ENCODE data around the gene MED4.

MED4 gene

DNA sequence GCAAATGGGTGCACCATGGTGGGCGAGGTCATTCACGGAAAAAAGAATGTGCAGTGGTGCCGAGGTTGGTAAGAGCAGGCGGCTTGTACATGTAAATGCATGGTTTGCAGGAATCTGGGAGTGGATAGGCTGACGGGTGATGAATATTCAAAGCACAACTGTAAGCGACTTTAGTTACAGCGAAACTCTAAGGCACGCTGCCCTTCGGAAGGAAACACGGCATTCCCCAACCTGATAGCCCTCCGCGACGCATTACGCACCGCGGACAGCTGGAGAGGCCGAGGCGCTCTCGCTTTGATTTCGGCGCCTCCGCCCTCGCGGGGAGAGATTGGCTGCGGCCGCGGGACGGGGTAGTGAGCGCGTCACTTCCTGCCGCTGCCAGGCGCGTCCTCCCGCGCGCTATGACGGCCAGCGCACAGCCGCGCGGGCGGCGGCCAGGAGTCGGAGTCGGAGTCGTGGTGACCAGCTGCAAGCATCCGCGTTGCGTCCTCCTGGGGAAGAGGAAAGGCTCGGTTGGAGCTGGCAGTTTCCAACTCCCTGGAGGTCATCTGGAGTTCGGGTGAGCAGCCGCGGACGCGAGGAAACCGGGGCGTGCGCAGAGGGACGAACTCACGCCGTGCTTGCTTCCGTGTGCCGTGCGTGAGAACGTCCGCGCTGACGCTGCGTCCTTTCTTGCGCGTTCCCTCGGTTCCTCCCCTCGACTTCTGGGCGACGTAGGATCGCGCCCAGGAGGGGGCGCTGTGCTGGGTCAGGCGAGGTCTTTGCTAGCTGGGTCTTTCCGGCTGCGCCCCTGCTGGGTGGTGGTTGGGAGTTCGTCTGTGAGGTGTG, 57.3 kb downstream of the MED4 start, which contains the start of gene NUDT15:
TSS of gene NUDT15 (plus strand) at position 381 of the 828 bp plus-strand sequence. CDS start at position 402, 21 bp downstream.
- DNase-seq (ENCODE audit: low spot score): peak; percentile 98

GRCh38 chr13:48029859-48030258, 65.0 kb downstream of the MED4 start:
- no peak for DNase-seq (ENCODE audit: low spot score)

GRCh38 chr13:48028066-48028465, 66.8 kb downstream of the MED4 start:
- no peak for DNase-seq (ENCODE audit: low spot score)
